ENCODE measurements around the gene PXN.
"Not testable (repeated sequence)": the region's sequence is repeated elsewhere in the genome, so short reads cannot be mapped to it uniquely, and the experiment has no call there.

PXN gene

DNA sequence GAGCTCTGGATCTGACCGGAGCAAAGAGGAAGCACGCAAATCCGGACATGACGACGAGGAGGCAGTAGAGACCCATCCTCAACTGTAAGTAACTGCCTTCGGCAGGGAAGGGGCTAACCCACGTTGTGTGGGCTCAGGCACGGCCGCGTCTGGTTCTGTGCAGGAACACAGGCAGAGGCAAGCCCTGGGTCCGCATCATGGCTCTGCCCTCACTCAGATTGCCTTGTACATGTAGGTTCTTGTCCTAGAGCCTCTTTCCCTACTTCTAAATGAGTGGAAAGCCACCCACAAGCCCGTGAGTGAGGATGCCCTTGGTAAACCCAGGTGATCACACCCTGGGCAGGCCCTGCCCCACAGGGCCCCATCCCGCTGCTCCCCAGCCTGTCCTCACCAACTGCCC, 55.7 kb downstream of the PXN start:
- DNase-seq (ENCODE audit: low spot score) = no peak

DNA sequence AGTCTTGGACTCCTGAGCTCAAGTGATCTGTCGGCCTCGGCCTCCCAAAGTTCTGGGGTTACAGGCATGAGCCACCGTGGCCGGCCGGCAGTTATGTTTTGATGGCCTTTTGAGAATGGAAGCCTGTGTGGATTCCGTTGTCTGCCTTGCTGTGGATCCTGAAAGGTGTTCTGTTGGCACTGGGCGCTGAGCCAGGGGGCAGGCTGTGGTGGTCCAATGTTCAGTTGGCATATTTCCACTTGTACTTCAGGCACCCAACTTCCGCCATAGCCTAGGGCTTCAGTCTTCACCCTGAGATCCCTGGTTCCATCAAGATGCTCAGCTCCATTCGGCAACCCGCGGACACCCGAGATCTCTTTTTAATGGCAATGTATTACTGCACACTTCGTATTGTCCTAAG, 58.3 kb downstream of the PXN start:
- no peak for DNase-seq (ENCODE audit: low spot score)

DNA sequence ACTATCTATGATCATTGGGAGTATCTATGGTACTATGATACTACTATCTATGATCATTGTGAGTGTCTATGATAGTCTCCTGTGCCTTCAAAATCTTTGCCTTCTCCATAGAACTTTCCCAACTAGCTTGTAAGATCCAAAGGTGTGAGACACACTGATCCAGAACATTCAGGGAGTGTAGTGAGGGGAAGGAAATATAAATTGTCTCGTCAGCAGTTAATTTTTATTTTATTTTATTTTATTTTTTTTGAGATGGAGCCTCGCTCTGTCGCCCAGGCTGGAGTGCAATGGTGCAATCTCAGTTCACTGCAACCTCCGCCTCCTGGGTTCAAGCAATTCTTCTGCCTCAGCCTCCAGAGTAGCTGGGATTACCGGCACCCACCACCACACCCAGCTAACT, 58.7 kb downstream of the PXN start:
- not testable (repeated sequence) for DNase-seq (ENCODE audit: low spot score)

DNA sequence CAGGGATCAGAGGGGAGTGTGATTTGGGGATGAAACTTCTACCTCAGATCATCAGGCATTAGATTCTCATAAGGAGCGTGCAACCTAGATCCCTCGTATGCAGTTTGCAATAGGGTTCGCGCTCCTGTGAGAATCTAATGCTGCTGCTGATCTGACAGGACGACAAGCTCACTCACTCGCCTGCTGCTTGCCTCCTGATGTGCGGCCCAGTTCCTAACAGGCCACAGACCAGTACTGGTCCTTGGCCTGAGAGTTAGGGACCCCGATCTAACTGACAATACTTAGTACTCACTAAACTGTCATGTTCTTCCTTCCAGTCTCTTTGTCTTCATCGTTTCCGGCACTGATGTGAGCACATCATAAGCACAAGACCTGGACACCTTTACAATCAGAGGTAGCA, 59.3 kb downstream of the PXN start:
- no peak for DNase-seq (ENCODE audit: low spot score)

DNA sequence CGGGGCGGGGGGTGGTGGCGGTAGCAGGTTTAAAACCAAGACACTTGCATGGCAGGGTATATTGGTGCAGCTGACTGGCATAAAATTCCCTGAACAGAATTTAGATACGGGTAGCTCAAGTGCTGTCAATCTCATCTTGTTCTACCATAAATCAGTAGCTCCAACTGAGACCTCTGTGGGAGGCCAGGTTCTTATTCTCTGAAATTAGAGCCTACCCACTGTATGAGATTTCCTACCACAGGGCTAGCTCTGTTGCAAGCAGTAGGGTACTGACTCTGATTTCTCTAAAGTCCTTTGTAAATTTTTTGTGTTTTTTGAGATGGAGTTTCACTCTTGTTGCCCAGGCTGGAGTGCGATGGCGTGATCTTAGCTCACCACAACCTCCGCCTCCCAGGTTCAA, 61.4 kb downstream of the PXN start:
- DNase-seq (ENCODE audit: low spot score) = no peak

DNA sequence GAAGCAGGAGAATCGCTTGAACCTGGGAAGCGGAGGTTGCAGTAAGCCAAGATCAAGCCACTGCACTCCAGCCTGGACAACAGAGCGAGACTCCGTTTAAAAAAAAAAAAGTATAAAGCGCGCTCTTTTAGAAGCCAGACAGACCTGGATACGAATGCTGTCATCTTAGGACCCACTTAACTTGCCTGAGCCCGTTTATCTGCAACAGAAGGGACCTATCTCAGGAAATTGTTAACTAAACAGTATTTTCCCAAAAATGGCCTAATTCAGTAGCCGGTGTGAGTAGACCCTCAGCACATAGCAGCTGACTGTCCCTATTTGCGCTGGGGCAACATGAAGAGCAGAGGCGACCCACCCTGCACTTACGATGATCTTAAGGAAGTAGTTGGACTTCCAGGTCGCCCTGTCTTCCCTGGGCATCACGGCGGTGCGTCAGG, 65.1 kb downstream of the PXN start:
- no peak for DNase-seq (ENCODE audit: low spot score)

DNA sequence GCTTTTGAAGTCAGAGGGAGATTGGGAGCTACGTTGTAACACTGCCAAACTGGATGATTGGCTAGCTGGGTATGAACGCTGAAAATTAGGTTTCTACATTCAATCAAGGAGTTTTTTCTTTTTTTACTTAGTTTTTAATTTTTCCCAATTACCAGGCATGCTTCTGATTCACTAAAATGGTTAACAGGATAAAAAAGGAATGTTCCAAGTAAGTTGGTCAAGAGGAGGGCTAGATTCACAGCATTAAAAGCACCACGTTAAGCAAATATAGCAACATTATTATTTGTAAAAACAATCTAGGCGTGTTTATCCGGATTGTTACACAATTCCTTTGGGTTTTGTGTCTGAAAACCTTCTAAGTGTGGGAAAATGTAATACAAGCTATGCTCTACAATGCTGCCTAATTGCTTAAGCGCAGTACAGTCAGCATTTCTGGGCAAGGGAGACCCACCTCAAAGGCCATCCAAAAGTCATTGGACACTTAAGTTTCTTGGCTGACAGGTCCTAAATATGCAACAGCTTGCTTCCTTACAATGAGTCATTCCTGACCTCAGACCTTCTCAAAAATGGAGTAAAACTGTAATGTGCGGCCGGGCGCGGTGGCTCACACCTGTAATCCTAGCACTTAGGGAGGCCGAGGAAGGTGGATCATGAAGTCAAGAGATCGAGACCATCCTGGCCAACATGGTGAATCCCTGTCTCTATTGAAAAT, 65.8 kb downstream of the PXN start:
- DNase-seq (ENCODE audit: low spot score) = no peak

DNA sequence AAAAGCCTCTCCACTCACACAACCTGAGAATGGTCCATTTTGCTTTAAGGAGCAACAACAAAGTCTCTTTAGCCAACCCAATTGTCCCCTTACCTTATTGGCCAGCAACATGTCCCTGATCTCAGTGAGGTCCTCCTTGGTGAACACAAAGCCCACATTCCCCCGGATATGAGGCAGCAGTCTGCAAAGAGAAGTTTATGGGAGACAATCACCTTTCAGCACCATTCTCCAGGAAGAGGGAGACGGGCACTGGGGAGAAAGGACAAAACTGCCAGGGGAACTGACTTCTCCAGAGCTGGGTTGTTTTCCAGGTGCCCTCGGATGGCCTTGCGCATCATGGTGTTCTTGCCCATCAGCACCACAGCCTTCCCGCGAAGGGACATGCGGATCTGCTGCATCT, 66.5 kb downstream of the PXN start:
- DNase-seq (ENCODE audit: low spot score) = no peak

DNA sequence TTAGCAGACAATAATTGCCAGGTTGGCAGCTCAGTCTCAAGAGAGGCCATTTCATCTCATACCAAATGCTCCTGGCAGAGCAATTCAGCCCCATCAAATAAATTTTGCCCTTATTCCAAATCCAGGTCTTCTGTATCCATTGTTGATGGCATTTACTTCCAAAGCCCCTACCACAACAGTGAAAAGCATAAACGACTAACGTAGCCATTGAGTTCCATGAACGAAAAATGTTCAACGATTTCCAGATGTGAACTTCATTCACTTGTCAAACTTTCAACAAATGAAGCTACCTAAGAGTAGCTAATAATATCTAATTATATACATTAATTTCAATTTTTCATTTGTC, 68.0 kb downstream of the PXN start:
- DNase-seq (ENCODE audit: low spot score) = no peak

DNA sequence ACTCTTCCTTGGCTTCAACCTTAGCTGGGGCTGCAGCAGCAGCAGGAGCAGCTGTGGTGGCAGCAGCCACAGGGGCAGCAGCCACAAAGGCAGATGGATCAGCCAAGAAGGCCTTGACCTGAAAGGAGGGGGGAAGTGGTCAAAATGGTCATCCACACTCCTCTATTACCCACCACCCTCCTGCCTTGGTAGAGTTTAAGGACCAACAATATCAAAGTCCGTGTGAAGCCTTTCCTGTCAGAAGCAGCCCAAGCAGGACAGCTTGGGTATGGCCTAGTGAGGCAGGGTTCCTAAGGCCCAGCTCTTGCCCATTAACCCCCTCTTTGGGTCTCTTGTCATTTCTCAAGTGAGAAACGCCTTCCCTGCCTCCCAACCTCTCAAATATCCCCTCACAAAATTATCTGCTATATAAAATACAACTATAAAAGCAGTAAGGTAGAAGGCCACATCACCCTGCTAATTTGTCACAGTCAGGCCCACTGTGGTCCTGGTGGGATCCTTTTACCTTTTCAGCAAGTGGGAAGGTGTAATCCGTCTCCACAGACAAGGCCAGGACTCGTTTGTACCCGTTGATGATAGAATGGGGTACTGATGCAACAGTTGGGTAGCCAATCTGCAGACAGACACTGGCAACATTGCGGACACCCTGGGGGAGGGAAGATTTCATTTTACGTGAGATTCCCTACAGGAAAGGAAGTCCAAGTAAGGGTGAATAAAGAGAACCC, 68.6 kb downstream of the PXN start:
- not testable (repeated sequence) for DNase-seq (ENCODE audit: low spot score)

DNA sequence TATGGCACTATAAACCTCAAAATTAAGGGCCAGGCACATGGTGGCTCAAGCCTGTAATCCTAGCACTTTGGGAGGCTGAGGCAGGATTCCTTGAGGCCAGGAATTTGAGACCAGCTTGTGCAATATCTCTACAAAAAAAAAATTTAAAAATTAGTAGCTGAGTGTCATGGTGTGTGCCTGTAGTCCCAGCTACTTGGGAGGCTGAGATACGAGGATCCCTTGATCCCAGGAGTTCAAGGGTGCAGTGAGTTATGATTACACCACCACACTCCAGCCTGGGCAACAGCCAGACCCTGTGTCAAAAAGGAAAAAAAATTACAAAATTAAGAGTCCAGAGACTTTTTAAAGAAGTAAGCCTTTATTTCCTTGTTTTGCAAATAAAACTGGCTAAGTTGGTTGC, 69.2 kb downstream of the PXN start:
- DNase-seq (ENCODE audit: low spot score) = no peak

DNA sequence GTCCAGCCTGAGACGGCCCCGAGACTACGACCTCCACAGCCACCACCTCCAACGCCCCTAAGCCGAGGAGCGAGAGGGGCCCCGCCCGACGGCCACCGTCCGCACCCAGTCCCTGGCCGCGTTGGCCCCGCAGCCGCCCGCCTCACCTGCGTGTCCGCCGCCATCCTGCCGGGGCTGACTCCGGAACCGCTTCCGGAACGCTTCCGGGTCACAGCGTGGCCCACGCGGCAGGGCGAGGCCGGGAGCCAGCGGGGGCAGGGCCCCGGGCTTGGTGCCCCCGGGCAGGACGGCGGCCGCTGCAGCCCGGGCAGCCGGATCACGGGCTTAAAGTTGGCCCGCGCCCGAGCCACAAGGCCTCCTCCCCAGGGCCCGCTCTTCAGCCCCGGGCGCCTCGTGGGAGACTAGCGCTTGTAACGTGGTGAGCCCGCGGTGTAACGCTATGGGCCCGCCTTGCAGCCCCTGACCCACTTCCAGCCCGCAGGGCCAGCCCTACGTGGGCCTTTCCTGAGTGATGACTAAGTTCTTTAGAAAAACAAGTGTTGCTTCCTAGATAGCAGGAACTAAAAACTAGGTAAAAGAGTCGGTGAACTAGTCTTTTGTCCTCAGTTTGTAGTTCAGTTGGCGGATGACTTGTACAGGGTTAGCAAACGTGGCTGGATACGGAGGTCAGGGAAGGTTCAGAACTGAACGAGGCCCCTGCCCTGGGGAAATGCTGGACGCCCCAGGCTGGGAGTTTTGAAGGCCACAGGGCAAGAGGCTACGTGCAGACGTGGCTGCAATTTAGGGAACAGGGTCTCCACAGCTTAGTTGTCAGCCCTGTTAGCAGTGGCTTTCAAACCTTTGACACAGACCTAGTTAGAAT, 70.8 kb downstream of the PXN start, which contains the start of gene GCN1:
GCN1 (minus strand) TSS at position 182 of the 862 bp plus-strand sequence; CDS start at position 164, 18 bp downstream.
- DNase-seq (ENCODE audit: low spot score) = peak; percentile 86

DNA sequence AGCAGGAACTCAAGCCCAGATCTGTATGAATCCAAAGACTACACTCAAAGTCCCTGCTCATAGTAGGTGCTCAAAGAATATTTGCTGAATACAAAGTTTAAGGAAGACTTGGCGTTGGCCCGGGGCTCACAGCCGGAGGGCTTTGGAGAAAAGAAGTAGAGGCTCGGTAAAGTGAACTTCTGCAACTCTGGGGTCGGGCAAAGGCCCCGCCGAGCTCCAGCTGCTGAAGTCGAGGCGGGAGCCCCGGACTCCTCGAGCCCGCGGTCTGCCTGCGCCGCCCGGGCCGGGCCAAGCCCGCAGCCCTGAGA, 71.3 kb downstream of the PXN start:
- DNase-seq (ENCODE audit: low spot score) = no peak

DNA sequence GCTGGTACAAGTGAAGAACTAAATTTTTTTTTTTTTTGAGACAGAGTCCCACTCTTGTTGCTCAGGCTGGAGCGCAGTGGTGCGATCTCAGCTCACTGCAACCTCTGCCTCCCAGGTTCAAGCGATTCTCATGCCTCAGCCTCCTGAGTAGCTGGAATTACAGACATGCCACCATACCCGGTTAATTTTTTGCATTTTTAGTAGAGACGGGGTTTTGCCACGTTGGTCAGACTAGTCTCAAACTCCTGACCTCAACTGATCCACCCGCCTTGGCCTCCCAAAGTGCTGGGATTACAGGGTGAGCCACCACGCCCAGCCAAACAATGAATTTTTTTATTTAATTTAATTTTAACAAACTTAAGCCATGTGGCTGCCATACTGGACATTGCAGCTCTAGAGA, 72.2 kb downstream of the PXN start:
- not testable (repeated sequence) for DNase-seq (ENCODE audit: low spot score)

DNA sequence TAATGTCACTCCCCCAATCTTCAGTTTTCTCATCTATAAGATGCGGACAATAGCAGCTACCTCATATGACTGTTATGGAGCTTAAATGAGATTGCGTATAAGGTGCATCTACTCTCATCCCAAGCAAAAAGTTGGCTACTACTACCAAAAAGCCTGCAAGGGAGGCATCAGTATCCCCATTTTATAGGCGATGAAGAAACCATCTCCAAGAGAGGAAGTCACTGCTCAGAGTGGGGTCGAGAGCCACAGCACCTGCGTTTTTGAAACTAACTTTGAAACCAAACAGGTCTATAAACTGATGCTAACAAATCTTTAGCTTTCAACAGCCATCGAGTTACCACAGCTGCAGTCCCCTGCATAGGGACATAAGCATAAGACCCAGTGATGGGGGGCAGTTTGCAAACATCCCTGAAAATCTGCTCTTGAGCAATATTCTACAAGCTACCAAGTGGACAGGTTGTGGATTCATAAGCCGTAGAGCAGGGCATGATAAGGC, 74.5 kb downstream of the PXN start:
- DNase-seq (ENCODE audit: low spot score) = no peak

DNA sequence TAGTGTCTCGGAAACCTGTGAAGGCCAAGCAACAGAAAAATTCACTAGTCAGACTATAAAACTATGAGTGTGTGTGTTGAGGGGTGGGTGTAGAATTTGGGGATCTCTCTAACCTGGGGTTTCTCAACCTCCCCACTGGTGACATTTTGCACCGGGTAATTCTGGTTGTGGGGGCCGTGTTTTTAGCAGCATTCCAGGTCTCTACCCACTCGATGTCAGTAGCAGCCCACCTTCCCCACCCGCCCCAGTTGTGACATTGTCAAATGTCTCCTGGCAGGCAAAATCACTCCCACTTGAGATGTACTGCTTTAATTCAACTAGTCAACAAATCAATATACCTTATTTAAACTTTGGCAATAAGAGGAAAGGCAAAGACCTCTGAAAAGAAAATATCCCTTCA, 75.1 kb downstream of the PXN start:
- DNase-seq (ENCODE audit: low spot score) = no peak

DNA sequence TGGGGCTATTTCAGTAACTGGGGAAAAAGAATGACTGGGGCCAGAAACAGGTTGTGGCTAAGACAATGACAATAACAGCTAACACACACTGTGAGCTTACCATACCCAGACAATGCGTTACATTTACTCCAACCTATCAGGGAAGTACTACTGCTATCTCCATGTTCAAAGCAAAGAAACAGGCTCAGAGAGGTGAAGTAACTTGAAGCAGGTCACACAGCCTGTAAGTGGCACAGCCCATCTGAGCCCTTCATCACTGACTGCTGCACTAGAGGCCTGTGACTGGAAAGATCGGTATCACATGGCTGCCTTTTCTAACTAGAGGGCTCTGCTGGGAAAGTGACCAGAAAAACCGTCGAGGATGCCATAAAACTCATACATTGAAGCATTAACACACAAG, 78.9 kb downstream of the PXN start:
- DNase-seq (ENCODE audit: low spot score) = no peak

DNA sequence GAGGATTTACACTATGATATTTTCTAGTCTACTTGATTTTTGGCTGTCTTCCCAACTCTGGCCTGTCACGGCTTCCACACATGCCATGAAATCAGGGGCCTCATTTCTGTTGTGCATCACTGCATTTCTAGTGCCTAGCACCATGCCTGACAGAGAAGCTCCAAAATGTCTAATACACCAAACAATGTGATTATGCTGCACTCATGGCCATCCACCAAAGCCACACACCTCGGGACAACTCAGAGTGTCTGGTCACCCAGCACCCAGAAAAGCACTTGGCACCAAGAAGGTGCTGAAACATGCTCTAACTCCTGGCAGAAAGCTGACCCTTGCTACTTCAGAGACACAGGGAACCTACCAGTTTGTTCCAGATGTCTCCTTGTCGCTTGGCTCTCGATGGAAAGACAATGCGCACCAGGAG, 82.3 kb downstream of the PXN start:
- DNase-seq (ENCODE audit: low spot score) = no peak

DNA sequence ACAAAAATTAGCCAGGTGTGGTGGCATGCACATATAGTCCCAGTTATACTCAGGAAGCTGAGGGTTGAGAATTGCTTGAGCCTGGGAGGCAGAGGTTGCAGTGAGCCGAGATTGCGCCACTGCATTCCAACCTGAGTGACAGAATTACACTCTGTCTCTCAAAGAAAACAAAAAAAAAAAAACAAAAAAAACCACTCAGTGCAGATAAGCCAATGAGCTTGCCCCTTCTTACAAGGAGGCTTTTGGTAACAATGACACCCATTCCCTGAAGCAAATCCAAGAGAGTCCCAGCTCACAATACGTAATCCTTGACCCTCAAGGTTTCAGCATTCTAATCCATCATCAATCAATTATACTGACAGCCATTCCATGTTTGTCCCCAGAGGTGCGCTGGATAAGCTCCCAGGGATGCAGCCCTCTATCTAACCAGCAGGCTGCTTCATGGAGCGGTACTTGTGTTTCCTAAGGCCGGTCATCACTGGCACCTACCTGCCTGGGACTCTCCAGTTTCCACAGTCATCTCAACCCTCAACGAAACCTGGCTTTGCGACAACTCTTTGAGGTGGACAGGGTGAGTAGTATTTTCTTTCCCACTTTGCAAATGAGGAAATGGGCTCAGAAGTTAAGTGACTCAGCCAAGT, 83.4 kb downstream of the PXN start:
- DNase-seq (ENCODE audit: low spot score) = no peak

DNA sequence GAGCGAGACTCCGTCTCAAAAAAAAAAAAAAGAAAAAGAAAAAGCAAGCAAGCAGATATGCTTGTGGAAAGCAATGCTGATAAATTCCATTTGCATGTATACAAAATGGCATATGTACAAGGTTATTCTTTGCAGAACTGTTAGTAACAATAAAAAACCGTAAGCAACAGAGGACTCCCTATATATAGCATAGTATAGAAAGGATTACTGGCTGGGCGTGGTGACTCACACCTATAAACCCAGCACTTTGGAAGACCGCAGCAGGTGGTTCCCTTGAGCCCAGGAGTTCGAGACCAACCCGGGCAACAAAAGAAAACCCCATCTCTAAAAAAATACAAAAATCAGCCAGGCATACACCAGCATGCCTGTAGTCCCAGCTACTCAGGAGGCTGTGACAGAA, 84.6 kb downstream of the PXN start:
- DNase-seq (ENCODE audit: low spot score) = no peak

DNA sequence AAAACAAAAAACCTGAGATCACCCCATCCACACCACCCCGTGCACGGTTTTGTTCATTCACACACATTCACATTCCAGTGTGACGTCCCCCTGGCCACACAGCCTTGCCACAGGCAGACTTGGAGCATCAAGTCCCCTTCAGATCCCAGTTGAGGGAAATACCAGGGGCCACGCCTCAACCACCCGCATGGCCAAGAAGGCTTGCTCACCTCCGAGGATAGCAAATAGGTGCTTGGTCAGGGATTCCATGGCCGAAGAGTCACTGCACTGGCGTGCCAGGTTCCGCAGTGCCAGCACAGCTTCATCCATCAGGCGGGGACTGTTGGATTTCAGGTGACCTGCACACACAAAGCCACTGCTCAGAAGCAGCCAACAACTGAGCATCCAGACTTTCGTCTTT, 90.0 kb downstream of the PXN start:
- no peak for DNase-seq (ENCODE audit: low spot score)

DNA sequence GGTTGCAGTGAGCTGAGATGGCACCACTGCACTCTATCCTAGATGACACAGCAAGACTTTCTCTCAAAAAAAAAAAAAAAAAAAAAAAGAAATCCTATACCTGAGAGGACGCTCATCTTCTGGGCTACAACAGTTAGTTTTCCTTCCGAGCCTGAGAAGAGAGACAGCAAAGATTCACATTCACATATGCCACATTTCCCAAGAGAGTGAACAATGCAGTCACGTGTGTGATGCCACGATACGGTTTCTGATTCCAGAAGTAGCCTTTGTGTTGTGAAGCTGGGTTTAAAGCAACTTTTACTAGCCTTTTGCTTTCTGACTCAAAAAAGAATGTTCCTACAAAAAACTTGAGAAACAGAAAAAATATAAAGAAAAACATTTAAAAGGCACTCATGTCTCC, 90.5 kb downstream of the PXN start:
- peak; percentile 33 for DNase-seq (ENCODE audit: low spot score)

Data from germinal center (tissue), 1 donor.